Measurements from ENCODE around the gene ADH7.
A peak's percentile ranks its signal among the peaks of the same experiment; 100 is the strongest.

DNA sequence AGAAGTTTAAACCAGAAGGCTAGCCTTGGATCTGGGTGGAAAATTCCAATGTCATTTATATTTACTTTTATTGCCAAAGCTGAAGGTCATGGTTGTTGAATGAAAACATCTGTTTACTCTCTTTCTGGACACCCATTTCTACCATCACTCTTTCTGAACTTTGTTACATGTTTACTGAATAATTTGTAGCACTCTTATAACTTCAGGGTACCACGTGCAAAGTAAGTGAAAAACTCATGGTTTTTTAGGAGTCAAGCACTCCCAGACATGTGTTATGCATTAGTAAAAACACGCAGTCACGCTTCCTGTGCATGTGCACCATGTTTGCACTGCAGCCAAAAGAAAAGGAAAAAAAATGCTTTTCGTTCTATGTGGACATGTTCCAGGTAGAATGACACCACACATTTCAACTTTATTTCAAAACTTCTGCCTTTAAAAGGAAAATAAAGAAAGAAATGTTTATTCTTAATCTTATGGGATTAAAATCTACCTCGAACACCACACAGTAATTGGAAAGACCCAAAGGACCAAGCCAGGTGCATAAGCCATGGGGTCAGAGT, 51.2 kb downstream of the ADH7 start:
- TF ChIP-seq, protein P1, sequence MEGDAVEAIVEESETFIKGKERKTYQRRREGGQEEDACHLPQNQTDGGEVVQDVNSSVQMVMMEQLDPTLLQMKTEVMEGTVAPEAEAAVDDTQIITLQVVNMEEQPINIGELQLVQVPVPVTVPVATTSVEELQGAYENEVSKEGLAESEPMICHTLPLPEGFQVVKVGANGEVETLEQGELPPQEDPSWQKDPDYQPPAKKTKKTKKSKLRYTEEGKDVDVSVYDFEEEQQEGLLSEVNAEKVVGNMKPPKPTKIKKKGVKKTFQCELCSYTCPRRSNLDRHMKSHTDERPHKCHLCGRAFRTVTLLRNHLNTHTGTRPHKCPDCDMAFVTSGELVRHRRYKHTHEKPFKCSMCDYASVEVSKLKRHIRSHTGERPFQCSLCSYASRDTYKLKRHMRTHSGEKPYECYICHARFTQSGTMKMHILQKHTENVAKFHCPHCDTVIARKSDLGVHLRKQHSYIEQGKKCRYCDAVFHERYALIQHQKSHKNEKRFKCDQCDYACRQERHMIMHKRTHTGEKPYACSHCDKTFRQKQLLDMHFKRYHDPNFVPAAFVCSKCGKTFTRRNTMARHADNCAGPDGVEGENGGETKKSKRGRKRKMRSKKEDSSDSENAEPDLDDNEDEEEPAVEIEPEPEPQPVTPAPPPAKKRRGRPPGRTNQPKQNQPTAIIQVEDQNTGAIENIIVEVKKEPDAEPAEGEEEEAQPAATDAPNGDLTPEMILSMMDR (IDR thresholded peaks at IDR 0.05): no peak
- no peak for TF ChIP-seq POLR2A (IDR thresholded peaks at IDR 0.05)
- TF ChIP-seq EP300 (IDR thresholded peaks at IDR 0.05): no peak
- TF ChIP-seq POLR2AphosphoS5 (IDR thresholded peaks at IDR 0.05): peak in 2 of 3 donors; percentile 82 to 85

All from suprapubic skin (tissue), 4 donors.